GM18508 (cell line): ENCODE data around the gene NRTN.

ENCODE experiments used
- ATAC-seq: cut with Tn5 transposase; IDR thresholded peaks from one replicate; pipeline ENCODE4 v1.9.1; 2021; ENCODE audit warnings: moderate number of reproducible peaks; ENCODE audit not compliant: insufficient read depth, unreplicated experiment

Gene NRTN

DNA sequence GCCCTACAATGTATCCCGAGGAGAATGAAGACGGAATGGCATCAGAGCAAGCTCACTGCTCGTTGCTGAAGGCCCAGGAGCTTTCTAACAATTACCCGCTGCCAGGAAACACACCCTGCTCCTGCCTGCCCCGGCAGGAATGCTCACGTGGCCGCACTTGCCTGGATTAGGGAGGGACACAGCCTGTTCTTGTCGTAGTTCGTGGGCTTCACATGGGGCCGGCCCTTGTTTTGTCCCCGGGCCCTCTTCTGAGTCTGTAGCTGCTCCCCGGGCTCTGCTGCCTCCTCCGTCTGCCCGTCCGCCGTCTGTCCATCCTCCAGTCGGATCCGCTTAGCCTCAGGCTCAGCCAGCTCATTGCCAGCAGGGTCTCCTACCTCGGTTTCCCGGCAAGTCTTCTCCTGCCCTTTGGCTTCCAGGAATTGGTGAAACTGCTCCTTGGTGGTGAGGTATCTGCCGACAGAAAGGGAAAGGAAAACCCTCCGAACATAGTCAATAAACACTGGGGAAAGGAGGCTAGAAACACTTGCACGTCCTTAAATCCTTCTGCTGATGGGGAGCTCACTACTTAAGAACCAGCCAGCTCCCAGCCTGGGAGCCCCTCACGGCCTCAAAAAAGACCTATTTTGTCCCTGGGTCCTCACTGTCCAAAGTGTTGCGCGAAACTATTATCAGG lies 14.8 kb upstream of the NRTN start:
- ATAC-seq = no peak

DNA sequence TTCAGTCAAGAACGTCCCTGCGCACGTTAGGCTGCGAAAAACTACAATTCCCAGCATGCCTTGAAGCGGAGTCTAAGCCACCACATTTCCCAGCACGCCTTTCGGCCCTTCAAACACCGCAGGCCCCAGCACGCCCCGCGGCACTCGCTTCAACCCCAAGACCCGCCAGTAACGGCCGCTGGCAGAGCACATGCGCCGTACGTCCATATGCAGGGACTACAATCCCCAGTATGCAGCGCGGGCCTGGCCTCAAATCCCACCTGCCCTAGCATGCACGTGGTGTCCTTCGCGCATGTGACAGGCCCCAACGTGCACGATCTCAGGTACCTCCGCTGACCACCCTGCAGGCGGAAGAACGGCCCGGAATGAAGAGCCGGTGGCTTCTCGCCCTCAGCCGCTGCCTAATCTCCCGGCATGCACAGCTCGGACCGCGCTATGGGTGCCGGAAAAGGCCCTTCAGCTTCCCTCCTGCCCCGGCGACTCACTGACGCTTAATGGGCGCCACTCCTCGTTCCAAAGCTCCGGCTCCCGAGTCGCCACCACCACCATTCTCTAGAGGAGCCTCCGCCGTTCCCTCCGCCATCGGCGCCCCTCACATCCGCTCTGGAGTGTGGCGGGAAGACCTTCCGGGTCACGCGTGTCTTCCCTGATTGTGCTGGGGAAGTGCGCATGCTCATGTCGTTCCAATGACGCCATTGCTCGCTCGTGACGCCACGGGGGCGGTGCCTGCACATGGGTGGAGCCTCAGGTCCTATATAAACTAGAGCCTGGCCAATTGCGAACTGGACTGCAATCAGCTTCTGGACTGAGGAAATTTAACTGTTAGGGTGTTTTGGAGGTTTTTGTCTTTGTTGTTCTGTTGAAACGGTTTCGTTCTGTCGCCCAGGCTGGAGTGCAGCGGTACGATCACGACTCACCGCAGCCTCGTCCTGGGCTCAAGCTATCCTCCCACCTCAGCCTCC lies 14.0 kb upstream of the NRTN start, which contains the start of gene DUS3L:
Gene DUS3L (minus strand): TSS at position 605 of the 962 bp plus-strand sequence. CDS start 22 bp downstream, at position 583.
- ATAC-seq = peak; percentile 51

DNA sequence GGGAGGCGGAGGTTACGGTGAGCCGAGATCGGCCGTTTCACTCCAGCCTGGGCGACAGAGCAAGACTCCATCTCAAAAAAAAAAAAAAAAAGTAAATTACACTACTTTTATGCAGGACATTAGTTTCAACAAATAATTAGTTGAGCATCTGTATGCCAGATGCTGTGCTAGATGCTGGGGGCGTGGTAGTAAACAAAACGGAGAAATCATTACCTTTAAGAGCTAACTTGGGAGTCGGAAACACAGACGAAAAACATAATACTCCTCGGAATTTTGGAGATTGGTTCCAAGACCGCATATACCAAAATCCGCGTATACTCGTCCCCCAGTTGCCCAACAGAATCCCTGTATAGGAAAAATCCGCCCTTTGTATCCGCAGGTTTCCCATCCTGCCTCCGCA lies 12.6 kb upstream of the NRTN start:
- ATAC-seq = no peak

DNA sequence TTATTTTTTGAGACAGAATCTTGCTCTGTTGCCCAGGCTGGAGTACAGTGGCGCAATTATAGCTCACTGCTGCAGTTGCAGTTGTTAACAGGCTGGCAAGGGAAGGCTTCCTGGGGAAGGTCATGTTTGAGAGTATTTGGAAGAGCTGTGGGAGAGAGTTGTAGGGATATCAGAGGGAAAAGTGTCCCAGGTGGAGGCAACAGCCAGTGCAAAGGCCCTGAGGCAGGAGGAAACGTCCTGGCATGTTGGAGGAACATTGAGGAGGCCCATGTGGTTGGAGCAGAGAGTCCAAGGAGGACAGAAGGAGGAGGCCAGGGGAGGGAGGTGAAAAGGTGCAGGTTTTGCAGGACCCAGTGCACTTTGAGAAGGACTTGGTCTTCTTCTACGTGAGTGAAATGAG lies 11.7 kb upstream of the NRTN start:
- ATAC-seq = no peak

DNA sequence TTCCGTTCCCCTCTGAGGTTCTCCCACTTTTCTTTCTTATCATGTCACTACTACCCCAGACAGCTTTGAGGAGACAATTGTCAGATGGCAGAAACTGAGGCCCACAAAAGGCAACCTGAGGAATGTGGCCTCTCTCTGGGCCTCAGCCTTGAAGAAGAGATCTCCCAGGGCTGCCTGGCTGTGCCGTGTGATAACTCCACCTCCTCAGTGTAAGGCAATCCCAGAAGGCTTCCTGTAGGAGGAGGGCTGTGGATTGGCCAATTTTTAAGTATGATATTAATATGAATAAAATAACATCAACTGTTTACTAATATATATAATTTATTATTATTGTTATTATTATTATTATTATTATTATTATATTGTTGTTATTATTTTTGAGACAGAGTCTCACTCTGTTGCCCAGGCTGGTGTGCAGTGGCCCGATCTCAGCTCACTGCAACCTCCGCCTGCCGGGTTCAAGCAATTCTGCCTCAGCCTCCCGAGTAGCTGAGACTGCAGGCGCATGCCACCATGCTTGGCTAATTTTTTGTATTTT lies 9.4 kb upstream of the NRTN start:
- no peak for ATAC-seq

DNA sequence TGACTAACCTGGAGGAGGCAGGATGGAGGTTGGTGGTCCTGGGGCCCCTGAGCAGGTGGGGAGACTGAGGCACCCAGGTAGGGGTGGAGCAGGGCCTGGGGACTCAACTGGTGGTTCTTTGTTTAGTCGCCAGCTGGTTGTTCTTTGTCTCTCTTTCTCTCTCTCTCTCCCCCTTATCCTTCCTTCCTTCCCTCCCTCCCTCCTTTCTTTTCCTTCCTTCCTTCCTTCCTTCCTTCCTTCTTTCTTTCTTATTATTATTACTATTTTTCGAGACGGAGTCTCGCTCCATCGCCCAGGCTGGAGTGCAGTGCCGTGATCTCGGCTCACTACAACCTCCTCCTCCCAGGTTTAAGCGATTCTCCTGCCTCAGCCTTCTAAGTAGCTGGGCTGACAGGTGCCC lies 6.6 kb upstream of the NRTN start:
- no peak for ATAC-seq

DNA sequence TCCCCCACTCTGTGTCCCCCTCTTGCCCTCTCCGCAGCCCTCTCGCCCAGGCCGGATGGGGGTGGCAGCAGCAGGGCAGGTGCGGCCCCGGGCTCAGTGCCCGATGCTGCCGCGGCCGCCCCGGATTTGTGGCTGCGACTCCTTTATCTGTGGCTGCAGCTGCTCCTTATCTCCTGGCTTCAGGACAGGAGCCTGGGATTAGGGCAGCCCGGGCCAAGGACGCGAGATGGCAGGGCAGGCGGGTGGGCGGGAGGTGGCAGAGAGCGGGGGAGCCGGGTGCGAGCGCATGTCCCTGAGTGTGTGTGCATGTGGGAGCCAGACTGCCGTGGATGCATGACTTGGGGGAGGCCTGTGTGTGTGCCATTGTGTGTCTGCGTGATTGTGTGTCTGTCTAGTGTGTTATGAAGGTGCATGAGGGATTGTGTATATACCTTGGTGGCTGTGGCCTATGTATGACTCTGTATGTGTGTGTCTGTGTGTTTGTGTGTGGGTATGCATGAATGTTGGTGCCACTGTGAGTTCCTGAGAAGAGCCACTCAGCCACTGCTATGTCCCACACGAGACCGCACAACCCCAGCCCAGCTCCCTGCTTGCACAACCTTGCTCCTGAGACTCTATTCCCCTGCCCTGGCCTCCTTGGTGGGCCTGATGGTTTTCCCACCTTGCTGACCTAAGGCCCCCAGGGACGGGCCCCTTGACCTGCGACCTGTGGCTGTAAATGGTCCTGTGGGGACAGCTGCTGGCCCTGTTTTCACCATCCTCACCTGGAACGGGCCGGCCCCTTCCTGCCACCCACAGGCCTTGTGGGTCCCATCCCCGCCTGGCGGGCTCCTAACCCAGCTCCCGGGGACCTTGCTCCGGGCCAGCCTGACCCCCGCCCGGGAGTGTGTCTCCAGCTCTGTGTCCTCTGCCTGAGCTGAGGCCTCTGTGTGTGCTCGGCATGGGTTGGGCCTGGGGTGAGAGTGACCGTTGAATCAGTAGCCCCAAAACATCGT lies 5.3 kb upstream of the NRTN start:
- no peak for ATAC-seq

DNA sequence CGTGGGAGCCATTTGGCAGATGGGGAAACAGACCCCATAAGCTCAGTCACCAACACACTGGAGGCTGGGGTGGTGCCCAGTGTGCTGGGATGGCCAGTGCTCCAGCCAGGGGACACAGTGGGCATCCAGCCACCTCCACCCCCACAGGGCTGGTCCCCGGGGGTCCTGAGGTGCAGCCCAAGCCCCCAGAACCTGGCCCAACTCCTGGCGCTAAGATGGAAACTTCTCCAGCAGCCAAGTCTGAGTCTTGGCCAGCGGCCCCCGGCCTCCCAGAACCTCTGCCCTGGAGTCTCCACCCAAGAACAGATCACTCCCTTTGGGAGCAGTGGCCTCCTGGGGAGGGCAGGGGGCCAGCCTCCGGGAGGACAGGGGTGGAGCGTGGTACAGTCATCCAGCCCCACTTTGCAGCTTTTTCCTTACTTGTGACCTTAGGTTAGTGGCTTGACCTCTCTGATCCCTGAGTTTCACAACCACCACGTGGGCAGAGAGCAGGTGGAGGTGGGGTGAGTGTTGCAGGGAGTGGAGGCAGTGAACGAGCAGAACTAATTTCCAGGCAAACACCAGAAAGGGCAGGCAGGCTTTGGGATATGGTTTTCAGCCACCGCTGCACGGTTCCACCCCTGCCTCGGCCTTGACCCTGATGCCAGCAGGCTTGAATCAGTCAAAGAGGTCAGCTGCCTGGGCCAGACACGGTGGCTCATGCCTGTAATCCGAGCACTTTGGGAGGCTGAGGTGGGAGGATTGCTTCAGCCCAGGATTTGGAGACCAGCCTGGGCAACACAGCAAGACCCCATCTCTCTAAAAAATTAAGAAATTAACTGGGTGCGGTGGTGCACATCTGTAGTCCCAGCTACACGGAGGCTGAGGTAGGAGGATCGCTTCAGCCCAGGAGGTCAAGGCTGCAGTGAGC lies 4.3 kb upstream of the NRTN start:
- no peak for ATAC-seq

DNA sequence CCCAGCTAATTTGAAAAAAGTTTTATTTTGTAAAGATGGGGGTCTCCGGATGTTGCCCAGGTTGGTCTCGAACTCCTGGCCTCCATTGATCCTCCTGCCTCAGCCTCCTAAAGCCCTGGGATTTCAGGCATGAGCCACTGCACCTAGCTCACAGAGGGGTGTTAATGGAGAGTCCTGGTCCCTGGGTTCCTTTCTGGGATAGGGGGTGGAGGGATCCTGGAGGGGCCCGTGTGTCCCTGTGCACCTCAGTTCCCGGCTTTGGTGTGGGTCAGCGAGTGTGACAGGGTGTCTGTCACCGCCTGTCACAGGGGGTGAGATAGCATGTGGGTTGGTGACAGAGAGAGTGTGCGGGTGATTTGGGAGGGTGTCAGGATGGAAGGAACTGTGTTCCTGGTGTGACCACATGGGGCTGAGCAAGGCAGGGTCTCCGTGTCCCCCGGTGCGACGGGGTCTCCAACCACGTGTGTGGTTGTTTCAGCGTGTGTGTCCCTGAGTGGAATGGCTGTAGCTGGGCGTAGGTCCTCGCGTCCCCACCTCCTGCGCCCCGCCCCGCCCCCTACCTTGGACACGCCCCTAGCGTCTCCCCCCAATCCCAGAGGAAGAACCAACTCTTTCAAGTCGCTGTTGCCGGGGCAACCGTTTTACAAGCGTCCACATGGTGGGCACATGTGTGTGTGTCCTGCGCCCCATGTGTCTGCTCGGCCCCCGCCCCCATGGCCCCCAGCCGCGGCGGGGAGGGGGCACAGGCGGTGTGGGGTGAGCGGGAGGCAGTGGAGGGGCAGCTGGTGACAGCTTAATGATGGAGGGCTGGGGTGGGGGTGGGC lies 2.9 kb upstream of the NRTN start:
- ATAC-seq = no peak

DNA sequence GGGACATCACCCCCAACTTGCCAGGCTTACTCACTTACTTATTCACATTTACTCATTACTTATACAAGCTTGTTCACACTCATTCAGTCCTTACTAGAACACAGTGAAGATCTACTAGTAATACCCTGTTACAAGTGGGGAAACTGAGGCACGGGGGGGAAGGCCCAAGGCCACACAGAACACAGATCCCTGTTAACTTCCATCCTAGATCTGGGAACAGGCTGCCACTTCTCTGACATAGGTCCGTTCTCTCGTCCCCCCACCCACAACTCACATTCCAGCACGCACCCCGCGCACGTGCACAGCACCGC lies 1.5 kb upstream of the NRTN start:
- ATAC-seq = no peak

DNA sequence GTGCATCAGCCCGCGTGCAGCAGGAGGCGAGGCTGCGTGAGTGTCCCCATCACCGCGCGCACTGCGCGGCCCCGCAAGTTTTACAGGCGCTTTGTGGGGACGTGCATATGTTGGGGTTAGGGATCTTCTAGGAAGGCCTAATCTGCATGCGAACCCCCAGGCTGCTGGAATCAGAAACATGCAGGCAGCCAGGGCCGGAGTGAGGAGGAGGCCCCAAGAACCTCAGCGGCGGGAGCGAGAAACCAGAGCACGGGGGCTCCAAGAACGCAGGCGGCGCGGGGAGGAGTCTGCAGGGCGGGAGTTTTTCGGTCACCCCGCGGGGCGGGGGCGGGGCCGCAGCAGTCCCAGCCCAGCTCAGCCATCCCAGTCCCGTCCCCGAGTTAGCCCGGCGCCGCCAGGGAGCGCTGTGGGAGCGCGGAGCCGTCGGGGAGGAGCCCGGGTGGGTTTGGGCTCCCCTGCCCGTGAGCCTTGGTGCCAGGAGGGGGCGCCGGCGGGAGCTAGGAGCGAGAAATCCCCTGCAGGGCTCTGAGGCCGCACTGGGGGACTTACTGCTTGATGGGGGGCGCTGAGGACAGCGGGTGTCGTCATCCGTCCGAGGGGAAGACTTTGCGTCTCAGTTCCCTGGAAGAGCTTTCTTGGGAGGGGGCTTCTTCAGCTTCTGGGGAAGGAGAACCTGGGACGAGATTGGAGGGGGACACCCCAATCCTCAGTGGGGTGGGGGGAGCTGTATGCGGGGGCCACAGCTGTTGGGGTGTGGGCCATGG lies 933 bp upstream of the NRTN start:
- ATAC-seq = no peak

DNA sequence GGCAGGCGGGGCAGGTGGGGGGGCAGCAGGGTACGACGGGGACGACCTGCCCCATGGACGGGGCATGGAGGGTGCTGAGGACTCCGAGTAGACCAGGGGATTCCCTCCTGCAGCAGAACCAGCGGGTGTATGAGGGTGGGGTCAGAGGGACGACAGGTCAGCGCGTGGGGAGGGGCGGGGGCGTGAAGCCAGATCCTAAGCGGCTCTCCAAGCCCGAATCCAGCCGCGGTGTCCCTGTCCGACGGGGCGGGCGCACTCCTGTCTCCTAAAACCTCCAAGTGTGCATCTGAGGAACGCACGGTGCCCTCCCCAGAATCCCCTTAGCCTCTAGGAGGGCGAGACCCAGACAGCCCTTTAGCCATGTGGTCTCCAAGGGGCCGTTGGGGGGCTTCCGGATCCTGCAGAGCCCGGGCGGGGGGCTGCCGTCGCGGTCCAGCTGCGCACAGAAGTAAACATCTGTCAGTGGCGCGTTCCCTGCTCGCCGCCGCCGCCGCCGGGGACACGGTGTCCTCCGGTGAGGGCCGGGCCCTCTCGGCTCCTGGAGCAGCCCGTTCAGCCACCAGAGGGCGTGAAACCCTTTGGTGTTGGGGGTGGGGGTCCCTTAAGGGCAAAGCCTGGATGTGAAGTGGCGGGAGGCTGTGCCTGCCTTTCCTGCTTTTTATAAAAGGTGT lies 730 bp downstream of the NRTN start:
- ATAC-seq = no peak

DNA sequence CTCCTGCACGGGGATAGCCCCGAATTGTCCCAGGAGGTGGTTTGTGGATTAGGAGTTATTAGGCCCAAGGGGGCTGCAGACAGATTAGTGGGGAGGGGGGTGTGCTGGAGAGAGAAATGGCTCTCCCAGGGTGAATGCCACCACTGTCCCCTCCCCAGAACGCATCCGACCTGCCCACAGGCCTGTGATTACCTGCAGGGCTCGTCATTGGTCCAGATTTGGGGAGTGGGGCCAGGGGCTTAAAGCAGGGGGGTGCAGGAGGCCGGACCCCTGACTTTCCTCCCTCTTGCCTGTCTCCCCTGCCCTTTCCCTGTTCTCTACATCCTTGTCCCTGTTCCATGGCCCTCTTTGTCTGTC lies 1.2 kb downstream of the NRTN start:
- ATAC-seq = no peak

DNA sequence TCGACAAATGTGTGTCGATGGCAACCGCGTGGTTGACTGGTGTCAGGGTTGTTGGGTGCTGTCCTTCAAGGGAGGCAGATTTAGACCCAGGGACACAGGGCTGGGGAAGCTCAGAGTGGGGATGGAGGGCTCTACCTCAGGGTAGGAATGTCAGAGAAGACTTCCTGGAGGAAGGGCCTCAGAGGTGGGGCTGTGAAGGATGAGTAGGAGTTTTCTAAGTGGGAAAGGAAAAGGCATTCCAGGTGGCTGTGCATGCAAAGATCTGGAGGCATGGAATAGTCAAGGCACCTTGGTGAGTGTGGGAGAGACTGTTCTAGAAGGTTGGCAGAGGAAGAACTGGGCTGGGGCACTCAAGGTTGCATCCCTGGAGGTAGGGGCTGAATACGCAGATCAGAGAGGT lies 2.0 kb downstream of the NRTN start:
- ATAC-seq = no peak

DNA sequence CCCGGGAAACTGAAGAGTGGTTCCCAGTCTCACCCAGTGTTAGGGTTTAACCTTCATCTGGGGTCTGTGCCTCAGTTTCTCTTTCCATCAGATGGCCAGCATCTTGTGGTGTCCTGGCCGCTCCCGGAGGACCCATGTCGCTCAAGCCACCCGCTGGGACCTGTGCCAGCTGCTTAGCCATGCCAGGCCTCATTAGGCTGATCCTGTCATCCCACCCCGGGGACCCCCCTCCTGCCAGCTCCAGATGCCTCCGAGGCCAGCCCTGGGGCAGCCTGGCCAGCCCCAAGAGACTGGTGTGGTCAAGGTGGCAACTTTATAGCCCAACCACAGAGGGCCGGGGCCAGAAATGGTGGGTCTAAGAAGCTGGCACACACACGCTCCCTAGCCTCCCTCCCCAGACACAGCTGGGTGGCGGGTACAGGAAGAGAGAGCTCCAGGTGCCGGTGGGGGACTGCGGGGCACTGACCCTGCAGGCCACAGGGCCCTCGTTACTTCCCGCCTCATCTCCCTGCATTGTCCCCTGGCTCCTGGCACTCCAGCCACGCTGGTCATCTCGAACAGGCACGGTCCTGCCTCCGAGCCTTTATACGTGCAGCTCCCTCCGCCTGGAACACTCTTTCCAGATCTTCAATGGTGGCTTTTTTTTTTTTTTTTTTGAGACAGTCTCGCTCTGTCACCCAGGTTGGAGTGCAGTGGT lies 3.4 kb downstream of the NRTN start:
- no peak for ATAC-seq

DNA sequence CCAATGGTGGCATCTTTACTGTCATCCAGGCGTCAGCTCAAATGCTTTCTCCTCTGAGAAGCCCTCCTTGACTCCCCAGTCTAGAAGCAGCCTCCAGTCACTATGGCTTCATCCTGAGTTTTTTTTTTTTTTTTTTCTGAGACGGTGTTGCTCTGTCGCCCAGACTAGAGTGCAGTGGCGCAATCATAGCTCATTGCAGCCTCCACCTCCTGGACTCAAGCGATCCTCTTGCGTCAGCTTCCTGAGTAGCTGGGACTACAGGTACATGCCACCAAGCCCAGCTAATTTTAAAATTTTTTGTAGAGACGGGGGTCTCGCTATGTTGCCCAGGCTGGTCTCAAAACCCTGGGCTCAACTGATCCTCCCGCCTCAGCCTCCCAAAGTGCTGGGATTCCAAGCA lies 4.2 kb downstream of the NRTN start:
- ATAC-seq = no peak

DNA sequence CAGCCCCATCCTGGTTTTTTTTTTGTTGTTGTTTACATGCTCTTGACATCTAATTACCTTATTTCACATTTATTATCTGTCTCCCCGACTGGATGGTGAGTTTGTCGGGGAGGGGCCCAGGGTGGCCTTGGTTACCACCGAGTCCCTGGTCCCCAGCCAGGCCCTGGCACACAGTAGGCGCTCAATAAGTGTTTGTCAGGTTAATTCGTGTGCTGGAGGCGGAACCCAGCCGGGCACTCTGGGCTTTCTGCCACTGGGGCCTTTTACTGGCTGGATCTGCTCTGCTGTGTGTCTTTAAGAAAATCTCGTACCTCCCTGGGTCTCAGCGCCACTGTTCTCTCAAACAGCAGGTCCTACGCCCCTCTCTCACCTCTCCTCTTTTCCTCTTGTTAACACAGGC lies 4.6 kb downstream of the NRTN start:
- ATAC-seq = no peak
